LNCaP clone FGC (cell line): ENCODE data around the gene LAMTOR5.

Experiments used
- DNase-seq: peaks from one replicate; pipeline ENCODE4 v3.0.0-alpha.2; 2011; ENCODE audit warnings: low read depth
- H3K4me3 ChIP-seq: 2 replicates; pipeline ENCODE4 v1.5.1; 2011; ENCODE audit warnings: mild to moderate bottlenecking, low read depth, low read length, control low read depth
- TF ChIP-seq, protein P1 (sequence below): IDR thresholded peaks from 2 replicates; pipeline ENCODE4 v1.5.1; 2012; ENCODE audit warnings: mild to moderate bottlenecking; ENCODE audit not compliant: control insufficient read depth, insufficient read depth; ENCODE audit errors: extremely low read depth

The LAMTOR5 gene

GRCh38 chr1:110428946-110429345 is 21.5 kb upstream of the LAMTOR5 start:
- no peak overlapping the region for H3K4me3 ChIP-seq
- no peak for DNase-seq
- TF ChIP-seq, protein P1, sequence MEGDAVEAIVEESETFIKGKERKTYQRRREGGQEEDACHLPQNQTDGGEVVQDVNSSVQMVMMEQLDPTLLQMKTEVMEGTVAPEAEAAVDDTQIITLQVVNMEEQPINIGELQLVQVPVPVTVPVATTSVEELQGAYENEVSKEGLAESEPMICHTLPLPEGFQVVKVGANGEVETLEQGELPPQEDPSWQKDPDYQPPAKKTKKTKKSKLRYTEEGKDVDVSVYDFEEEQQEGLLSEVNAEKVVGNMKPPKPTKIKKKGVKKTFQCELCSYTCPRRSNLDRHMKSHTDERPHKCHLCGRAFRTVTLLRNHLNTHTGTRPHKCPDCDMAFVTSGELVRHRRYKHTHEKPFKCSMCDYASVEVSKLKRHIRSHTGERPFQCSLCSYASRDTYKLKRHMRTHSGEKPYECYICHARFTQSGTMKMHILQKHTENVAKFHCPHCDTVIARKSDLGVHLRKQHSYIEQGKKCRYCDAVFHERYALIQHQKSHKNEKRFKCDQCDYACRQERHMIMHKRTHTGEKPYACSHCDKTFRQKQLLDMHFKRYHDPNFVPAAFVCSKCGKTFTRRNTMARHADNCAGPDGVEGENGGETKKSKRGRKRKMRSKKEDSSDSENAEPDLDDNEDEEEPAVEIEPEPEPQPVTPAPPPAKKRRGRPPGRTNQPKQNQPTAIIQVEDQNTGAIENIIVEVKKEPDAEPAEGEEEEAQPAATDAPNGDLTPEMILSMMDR = no peak

DNA sequence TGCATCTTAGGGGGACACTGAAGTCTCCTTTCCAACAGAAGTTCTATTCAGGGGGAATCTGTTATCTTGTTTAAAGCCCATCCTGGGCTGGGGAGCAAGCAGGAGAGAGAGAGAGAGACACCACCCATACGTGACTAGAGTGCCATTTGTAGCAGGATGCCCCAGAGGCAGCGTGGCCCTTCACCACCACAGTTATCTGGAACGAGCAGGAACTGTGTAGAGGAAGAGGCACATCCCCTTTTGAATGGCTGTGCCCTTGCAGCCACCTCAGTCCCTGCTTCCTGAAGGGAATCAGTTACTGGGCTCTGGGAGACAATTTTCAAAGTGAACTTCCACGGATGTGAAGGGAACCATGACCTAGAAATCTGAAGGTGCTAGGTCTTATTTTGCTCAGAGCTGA is 19.4 kb upstream of the LAMTOR5 start:
- no peak for DNase-seq
- TF ChIP-seq, protein P1 = no peak

DNA sequence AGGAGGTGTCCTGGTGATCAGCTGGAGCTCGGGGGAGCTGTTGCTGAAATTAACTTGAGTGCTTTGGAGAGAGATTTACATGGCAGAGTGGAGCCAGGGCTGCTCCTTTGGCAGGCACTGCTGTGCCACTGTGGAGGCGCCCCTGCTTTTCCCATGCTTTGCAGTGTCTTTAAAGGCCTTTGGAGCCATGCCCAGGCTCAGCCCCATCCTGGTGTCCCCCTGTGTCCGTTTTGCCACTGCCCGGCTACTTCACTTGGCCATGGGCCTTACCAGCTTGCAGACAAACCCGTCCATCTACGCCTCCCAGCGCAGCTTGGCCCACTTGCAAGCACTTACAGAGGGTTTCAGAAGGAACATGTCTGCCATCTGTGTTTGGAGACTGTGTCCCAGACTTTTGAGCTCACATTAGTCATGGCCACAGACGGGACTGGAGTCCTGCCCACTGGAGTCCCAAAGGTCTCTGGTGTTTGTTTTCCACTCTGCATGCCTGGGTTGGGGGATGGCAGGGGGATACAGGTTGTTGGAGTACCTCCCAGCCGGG is 18.2 kb upstream of the LAMTOR5 start:
- TF ChIP-seq, protein P1 = no peak
- H3K4me3 ChIP-seq = no peak overlapping the region
- DNase-seq = no peak

More for the DNA sequence above, 19.4 kb upstream of the LAMTOR5 start:
- H3K4me3 ChIP-seq = no peak overlapping the region

- TF ChIP-seq, protein P1 = no peak
- no peak overlapping the region for H3K4me3 ChIP-seq
Observed at GRCh38 chr1:110424699-110425611, 17.5 kb upstream of the LAMTOR5 start.

GRCh38 chr1:110420874-110421793 is 13.6 kb upstream of the LAMTOR5 start:
- TF ChIP-seq, protein P1 = no peak
- no peak for DNase-seq
- H3K4me3 ChIP-seq = no peak overlapping the region

More at GRCh38 chr1:110424699-110425611, 17.5 kb upstream of the LAMTOR5 start:
- DNase-seq = no peak

DNA sequence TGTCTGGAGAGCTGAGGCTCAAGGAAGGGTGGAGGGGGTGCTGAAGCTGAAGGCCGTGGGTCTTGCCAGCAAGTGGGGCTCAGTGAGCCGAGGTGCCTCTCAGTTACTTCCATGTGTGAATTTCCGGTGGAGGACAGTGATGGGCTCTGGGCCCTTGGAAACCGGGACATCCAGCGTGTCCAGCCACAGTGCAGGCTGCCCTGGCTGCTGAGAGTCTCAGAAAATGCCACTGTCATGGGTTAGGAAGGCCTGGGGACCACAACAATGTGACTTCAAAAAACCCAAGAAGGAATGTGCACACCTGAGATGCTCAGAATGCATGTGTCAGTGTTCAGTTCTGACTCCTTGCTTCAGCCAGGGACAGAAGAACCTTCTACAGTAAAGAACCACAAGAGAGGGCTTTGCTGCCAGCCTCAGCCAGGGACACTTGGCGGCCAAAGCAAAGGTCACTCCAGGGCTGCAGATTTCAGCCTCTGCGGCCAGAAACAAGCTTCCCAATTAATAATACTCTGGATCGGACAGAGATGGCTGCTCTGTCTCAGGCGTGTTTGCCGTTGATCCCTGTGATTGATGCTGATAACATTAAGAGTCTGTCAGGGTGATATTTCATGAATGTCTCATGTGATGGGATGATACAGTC is 12.6 kb upstream of the LAMTOR5 start:
- H3K4me3 ChIP-seq = no peak overlapping the region
- no peak for DNase-seq
- TF ChIP-seq, protein P1 = no peak
